K562 (cell line): Measurements from ENCODE around the gene CDK9. TPM values are rescaled to one million over a fixed set of nuclear protein-coding genes. Genes with fewer than 3 reads are reported as not detected.

Experiments
- KLF16 ChIP-seq: IDR thresholded peaks from 2 replicates; pipeline ENCODE4 v1.6.1; 2016; ENCODE audit warnings: antibody characterized with exemption
- NFE2 ChIP-seq: IDR thresholded peaks from 2 replicates; pipeline ENCODE4 v1.6.1; 2014; ENCODE audit warnings: antibody characterized with exemption, low read depth
- POLR2G ChIP-seq: fragments of 200-400 bp; formaldehyde crosslinking; IDR thresholded peaks from 2 replicates; pipeline ENCODE4 v1.6.1; 2017; ENCODE audit warnings: low read depth, mild to moderate bottlenecking, antibody characterized with exemption, low read length, moderate library complexity
- SIRT6 ChIP-seq: IDR thresholded peaks from one replicate; pipeline ENCODE4 v1.6.1; 2012; ENCODE audit warnings: low read depth, mild to moderate bottlenecking, control low read depth, inconsistent platforms, low read length, moderate library complexity
- ZHX1 ChIP-seq: fragments of 150-350 bp; conservative IDR thresholded peaks from 2 replicates; pipeline ENCODE4 v1.6.1; 2014; ENCODE audit warnings: low read length
- ZNF318 ChIP-seq, 2 experiments: fragments of 450-650 bp; IDR thresholded peaks; 2 replicates each; pipeline ENCODE4 v1.6.1; 2016; ENCODE audit warnings: mild to moderate bottlenecking in 2 of 2, borderline replicate concordance in 1 of 2, low read depth in 1 of 2, moderate library complexity in 1 of 2
- polyA plus RNA-seq, 8 experiments: library from polyadenylated mRNA; depleted of rRNA in 4 of 8; stranded (reverse) in 5 of 8; unstranded in 3 of 8; fragments of >200 nt; fragmentation: Nextera tagmentation in 2 of 8; fragmentation: Illumina TruSeq in 1 of 8; extraction: Ambion mirVana in 2 of 8; extraction: Trizol in 1 of 8; gene quantifications; 2 replicates each; pipeline versions ENCODE4 v1.2.1 to v1.2.3, GENCODE V29; 2011 to 2014; ENCODE audit warnings: inconsistent platforms in 1 of 8, missing spikeins in 1 of 8
- total RNA-seq, 7 experiments: library from RNA; depleted of rRNA in 6 of 7; stranded (reverse); fragments of >200 nt in 6 of 7; fragmentation: Illumina TruSeq in 2 of 7; extraction: Trizol in 2 of 7; gene quantifications; 2 replicates each; pipeline versions ENCODE4 v1.2.1 to v1.2.3, GENCODE V29; 2011 to 2021; ENCODE audit warnings: low replicate concordance in 1 of 7

The CDK9 gene
- total and polyA plus RNA-seq, 9 of the 15 experiments (the other 6 are each of a cell fraction or from before 2014, with no cell fraction given): 4.2 to 78.6 (median 33.0) TPM

- TF ChIP-seq ZNF318 (IDR thresholded peaks at IDR 0.05; ENCODE audit: borderline replicate concordance in 1 of 2, low read depth in 1 of 2) (no peak), POLR2G (peak; percentile 39; the same call in 1 of the 2 replicates), ZHX1 (no peak), KLF16 (no peak), SIRT6 (no peak), NFE2 (no peak)
Observed at GRCh38 chr9:127794001-127794791, 8.4 kb downstream of the CDK9 start (continued).
